ENCODE data around the gene PYDC1.

PYDC1 gene

DNA sequence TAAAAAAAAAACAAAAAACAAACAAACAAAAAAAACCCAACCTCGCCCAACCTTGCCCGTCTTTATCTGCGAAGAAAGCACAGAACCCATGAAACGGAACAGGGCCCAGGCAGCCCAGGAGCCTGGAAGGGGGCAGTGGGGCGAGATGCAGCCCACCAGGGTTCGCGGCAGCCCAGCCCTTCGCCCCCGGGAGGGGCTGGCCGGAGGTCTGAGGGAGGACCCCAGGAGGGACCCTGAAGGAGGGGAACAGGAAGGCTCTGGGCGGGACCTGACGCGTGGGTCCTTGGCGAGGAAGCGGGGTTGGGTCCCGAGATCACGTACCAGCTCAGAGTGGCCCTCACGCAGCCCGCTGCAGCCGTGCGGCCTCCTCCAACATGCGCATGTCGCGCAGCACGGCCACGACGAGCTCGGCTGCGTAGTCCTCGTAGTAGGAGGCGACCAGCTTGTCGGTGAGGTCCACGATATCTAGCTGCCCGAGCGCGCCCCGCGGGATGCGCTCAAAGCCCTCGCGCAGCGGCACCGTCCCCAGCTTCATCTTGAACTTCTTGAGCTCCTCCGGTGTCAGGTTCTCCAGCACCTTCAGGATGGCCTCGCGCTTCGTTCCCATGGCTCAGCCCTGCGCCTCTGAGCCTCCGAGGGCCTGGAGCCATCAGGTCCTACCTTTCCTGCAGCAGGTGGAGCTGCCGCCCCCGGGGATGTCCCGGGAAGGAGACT is at the start of gene PYDC1:
Gene PYDC1, minus strand, starts transcription at position 714 of the 714 bp plus-strand sequence. Its CDS starts 107 bp downstream, at position 607.
- H3K4me3 ChIP-seq (ENCODE audit: low read length) = no peak within 1 kb of the TSS
- H3K4me1 ChIP-seq (ENCODE audit: low read length) = peaks cover 15% of the 10 kb centered on the region
- H3K27me3 ChIP-seq (replicated peaks; ENCODE audit: insufficient read depth, low read length) = peaks cover 30% of the 10 kb centered on the region
- DNase-seq = no peak
- H3K9me2 ChIP-seq (replicated peaks; ENCODE audit: insufficient read depth, low read length) = no peaks in the 10 kb centered on the region
- H2AFZ ChIP-seq (ENCODE audit: low read length) = no peak within 1 kb of the TSS
- TF ChIP-seq CTCF (IDR thresholded peaks at IDR 0.05; ENCODE audit: low read length) (no peak), EZH2phosphoT487 (IDR thresholded peaks at IDR 0.05; ENCODE audit: low read length) (no peak)
- no peak within 1 kb of the TSS for H3K27ac ChIP-seq (ENCODE audit: low read length)
- H3K79me2 ChIP-seq (ENCODE audit: low read length) = no peaks in the 10 kb centered on the region
- no peaks in the 10 kb centered on the region for H3F3A ChIP-seq (ENCODE audit: insufficient read depth, low read length)
- no peaks in the 10 kb centered on the region for H4K20me1 ChIP-seq (ENCODE audit: insufficient read depth, low read length)
- no peaks in the 10 kb centered on the region for H3K36me3 ChIP-seq (replicated peaks; ENCODE audit: insufficient read depth, low read length)
- H3K9ac ChIP-seq (ENCODE audit: low read length) = no peak within 1 kb of the TSS
- no peaks in the 10 kb centered on the region for H3K9me3 ChIP-seq (replicated peaks; ENCODE audit: insufficient read depth, low read length)
- H3K4me2 ChIP-seq (ENCODE audit: low read depth, low read length) = no peak within 1 kb of the TSS

DNA sequence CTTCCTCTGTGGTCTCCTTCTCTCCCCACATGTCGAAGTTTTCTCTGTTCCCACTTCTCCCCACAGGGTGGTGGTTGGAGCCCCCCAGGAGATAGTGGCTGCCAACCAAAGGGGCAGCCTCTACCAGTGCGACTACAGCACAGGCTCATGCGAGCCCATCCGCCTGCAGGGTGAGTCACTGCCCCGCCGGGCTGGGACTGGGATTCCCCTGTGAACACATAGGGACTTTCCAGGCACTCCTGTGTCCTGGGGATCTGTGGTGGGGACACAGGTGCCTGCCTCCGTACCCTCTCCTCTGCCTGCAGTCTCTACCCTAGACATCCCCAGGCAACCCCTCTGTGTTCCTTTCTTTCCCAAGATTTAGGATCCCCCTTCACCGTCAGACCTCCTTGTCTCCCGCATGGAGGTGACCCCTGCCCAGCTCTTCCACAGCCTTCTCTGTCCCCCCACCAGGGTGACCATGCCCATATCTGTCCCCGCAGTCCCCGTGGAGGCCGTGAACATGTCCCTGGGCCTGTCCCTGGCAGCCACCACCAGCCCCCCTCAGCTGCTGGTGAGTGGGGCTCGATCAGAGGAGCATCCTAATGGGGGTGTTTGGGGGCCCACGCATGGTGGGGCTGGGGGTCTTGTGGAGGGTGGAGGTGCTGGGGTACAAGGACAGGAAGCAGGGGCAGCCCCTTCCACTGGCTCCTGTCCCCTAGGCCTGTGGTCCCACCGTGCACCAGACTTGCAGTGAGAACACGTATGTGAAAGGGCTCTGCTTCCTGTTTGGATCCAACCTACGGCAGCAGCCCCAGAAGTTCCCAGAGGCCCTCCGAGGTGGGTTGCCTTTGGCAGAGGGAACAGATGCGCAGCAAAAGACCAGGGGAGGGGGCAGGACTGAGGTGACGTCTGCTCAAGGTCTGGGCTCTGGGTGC is 48.7 kb upstream of the PYDC1 start:
- Histone ChIP-seq H3K4me2 (ENCODE audit: low read depth, low read length) (peak overlapping the region; percentile 22; the same call in 1 of the 2 replicates), H3K9me2 (replicated peaks; ENCODE audit: insufficient read depth, low read length) (no peaks in the 10 kb centered on the region), H4K20me1 (ENCODE audit: insufficient read depth, low read length) (no peaks in the 10 kb centered on the region), H3K9me3 (replicated peaks; ENCODE audit: insufficient read depth, low read length) (no peaks in the 10 kb centered on the region), H3K79me2 (ENCODE audit: low read length) (no peaks in the 10 kb centered on the region), H2AFZ (ENCODE audit: low read length) (peak overlapping the region; percentile 36; the same call in 1 of the 2 replicates), H3F3A (ENCODE audit: insufficient read depth, low read length) (no peaks in the 10 kb centered on the region), H3K36me3 (replicated peaks; ENCODE audit: insufficient read depth, low read length) (no peaks in the 10 kb centered on the region), H3K4me1 (ENCODE audit: low read length) (peaks cover 9% of the 10 kb centered on the region), H3K4me3 (ENCODE audit: low read length) (no peak overlapping the region), H3K27me3 (replicated peaks; ENCODE audit: insufficient read depth, low read length) (no peaks in the 10 kb centered on the region), H3K27ac (ENCODE audit: low read length) (no peak overlapping the region; the same call in 1 of the 2 replicates), H3K9ac (ENCODE audit: low read length) (no peak overlapping the region)
- peak; percentile 68 for DNase-seq
- TF ChIP-seq CTCF (IDR thresholded peaks at IDR 0.05; ENCODE audit: low read length) (peak; percentile 11; the same call in 1 of the 2 replicates), EZH2phosphoT487 (IDR thresholded peaks at IDR 0.05; ENCODE audit: low read length) (no peak), EZH2 (optimal IDR thresholded peaks at IDR 0.05; ENCODE audit: low read depth, low read length) (no peak)

GRCh38 chr16:31262084-31262483 is 45.1 kb upstream of the PYDC1 start:
- no peak overlapping the region for H2AFZ ChIP-seq (ENCODE audit: low read length)
- H3K9ac ChIP-seq (ENCODE audit: low read length) = no peak overlapping the region
- no peaks in the 10 kb centered on the region for H3K36me3 ChIP-seq (replicated peaks; ENCODE audit: insufficient read depth, low read length)
- TF ChIP-seq CTCF (IDR thresholded peaks at IDR 0.05; ENCODE audit: low read length) = no peak
- TF ChIP-seq EZH2phosphoT487 (IDR thresholded peaks at IDR 0.05; ENCODE audit: low read length) = no peak
- no peak for TF ChIP-seq EZH2 (optimal IDR thresholded peaks at IDR 0.05; ENCODE audit: low read depth, low read length)
- H3K27ac ChIP-seq (ENCODE audit: low read length) = no peak overlapping the region
- no peaks in the 10 kb centered on the region for H4K20me1 ChIP-seq (ENCODE audit: insufficient read depth, low read length)
- H3K4me3 ChIP-seq (ENCODE audit: low read length) = no peak overlapping the region
- H3K9me2 ChIP-seq (replicated peaks; ENCODE audit: insufficient read depth, low read length) = no peaks in the 10 kb centered on the region
- H3K9me3 ChIP-seq (replicated peaks; ENCODE audit: insufficient read depth, low read length) = no peaks in the 10 kb centered on the region
- no peaks in the 10 kb centered on the region for H3F3A ChIP-seq (ENCODE audit: insufficient read depth, low read length)
- no peaks in the 10 kb centered on the region for H3K79me2 ChIP-seq (ENCODE audit: low read length)
- no peaks in the 10 kb centered on the region for H3K27me3 ChIP-seq (replicated peaks; ENCODE audit: insufficient read depth, low read length)
- peaks cover 9% of the 10 kb centered on the region for H3K4me1 ChIP-seq (ENCODE audit: low read length)
- DNase-seq = no peak
- H3K4me2 ChIP-seq (ENCODE audit: low read depth, low read length) = no peak overlapping the region
